ENCODE measurements around the gene NAA50. TPM values are rescaled to one million over a fixed set of nuclear protein-coding genes. Genes with fewer than 3 reads are reported as not detected.

The NAA50 gene
- total and polyA plus RNA-seq, 2 of the 13 experiments (the other 11 are each of a cell fraction or from before 2014, with no cell fraction given): 30.2 to 233 TPM

GRCh38 chr3:113745756-113746547 is at the start of gene NAA50 (continued):
- TF ChIP-seq HIC2 (CRISPR knock-in tag; IDR thresholded peaks at IDR 0.05; ENCODE audit: low read depth): no peak
- TF ChIP-seq HDAC2 (CRISPR knock-in tag; IDR thresholded peaks at IDR 0.05): peak; percentile 9; the same call in 1 of the 2 replicates
- TF ChIP-seq TP53 (CRISPR knock-in tag; conservative IDR thresholded peaks at IDR 0.05): no peak
- no peak for TF ChIP-seq SMARCE1 (IDR thresholded peaks at IDR 0.05; ENCODE audit: borderline replicate concordance)
- TF ChIP-seq IKZF1 (IDR thresholded peaks at IDR 0.05): no peak
- no peak for TF ChIP-seq CREB1 (IDR thresholded peaks at IDR 0.05)
- no peak for TF ChIP-seq CREB1 (CRISPR knock-in tag; IDR thresholded peaks at IDR 0.05)
- no peak for TF ChIP-seq ZBTB33 (CRISPR knock-in tag; IDR thresholded peaks at IDR 0.05)
- TF ChIP-seq ZNF333 (CRISPR knock-in tag; IDR thresholded peaks at IDR 0.05; ENCODE audit: borderline replicate concordance): peak; percentile 71; the same call in 1 of the 2 replicates
- TF ChIP-seq SCMH1 (CRISPR knock-in tag; IDR thresholded peaks at IDR 0.05; ENCODE audit: borderline replicate concordance): no peak
- TF ChIP-seq ZNF414 (CRISPR knock-in tag; IDR thresholded peaks at IDR 0.05): peak; percentile 89
- no peak for TF ChIP-seq ZNF577 (CRISPR knock-in tag; IDR thresholded peaks at IDR 0.05; ENCODE audit: borderline replicate concordance, low read depth)
- no peak for TF ChIP-seq SRF (IDR thresholded peaks at IDR 0.05; ENCODE audit: low read depth, low read length)
- no peak for TF ChIP-seq CCAR2 (optimal IDR thresholded peaks at IDR 0.05; ENCODE audit: low read depth, low read length)
- no peak for TF ChIP-seq ZFP36 (IDR thresholded peaks at IDR 0.05; ENCODE audit: borderline replicate concordance, low read depth, low read length, partially characterized antibody)
- peak; percentile 49; the same call in 1 of the 2 replicates for TF ChIP-seq ZNF614 (CRISPR knock-in tag; IDR thresholded peaks at IDR 0.05; ENCODE audit: borderline replicate concordance)
- peak; percentile 70; the same call in 1 of the 2 replicates for TF ChIP-seq ZNF441 (CRISPR knock-in tag; IDR thresholded peaks at IDR 0.05; ENCODE audit: borderline replicate concordance)
- no peak; the same call in 1 of the 2 replicates for TF ChIP-seq ZNF773 (CRISPR knock-in tag; IDR thresholded peaks at IDR 0.05; ENCODE audit: borderline replicate concordance)
- peak; percentile 79 for TF ChIP-seq ZNF329 (CRISPR knock-in tag; IDR thresholded peaks at IDR 0.05; ENCODE audit: low read depth)
- TF ChIP-seq GFI1 (CRISPR knock-in tag; IDR thresholded peaks at IDR 0.05; ENCODE audit: borderline replicate concordance): peak; percentile 57; the same call in 1 of the 2 replicates
- TF ChIP-seq KLF16 (CRISPR knock-in tag; IDR thresholded peaks at IDR 0.05): peak in 1 of 2 experiments; percentile 18; a peak in 2 of 4 replicates
- no peak for TF ChIP-seq SMAD1 (CRISPR knock-in tag; IDR thresholded peaks at IDR 0.05; ENCODE audit: borderline replicate concordance, low read depth)
- no peak for TF ChIP-seq ONECUT2 (CRISPR knock-in tag; IDR thresholded peaks at IDR 0.05)
- TF ChIP-seq ZBTB39 (CRISPR knock-in tag; IDR thresholded peaks at IDR 0.05): peak; percentile 94

All from HepG2 (cell line).